ENCODE measurements around the gene TAF10. TPM values are rescaled to one million over a fixed set of nuclear protein-coding genes. Genes with fewer than 3 reads are reported as not detected.

Gene TAF10
- total RNA-seq, 6 experiments from 2014 or later, result 47.3 to 81.9 (median 60.4) TPM

DNA sequence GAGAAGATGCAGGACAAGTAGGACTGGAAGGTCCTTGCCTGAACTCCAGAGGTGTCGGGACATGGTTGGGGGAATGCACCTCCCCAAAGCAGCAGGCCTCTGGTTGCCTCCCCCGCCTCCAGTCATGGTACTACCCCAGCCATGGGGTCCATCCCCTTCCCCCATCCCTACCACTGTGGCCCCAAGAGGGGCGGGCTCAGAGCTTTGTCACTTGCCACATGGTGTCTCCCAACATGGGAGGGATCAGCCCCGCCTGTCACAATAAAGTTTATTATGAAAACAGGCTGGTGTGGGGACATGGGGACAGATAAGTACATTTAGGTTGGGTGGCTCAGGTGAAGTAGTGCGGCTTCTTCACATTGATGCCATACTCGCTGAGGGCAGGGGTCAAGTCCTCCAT, 1.4 kb downstream of the TAF10 start:
- DNase-seq (peak in 2 of 3 donors; percentile 46 to 51), ATAC-seq (no peak)
- Histone ChIP-seq H3K36me3 (peaks cover 8 to 45% (median 22%) of the 10 kb centered on the region in 4 donors), H3K27me3 (no peaks in the 10 kb centered on the region), H3K27ac (peak overlapping the region in 1 of 3 donors; percentile 86), H3K4me3 (no peak overlapping the region), H3K9me3 (no peaks in the 10 kb centered on the region), H3K4me1 (peaks cover 0 to 29% (median 7%) of the 10 kb centered on the region in 4 donors)
- no peak for TF ChIP-seq POLR2A (IDR thresholded peaks at IDR 0.05)
- TF ChIP-seq, protein P1, sequence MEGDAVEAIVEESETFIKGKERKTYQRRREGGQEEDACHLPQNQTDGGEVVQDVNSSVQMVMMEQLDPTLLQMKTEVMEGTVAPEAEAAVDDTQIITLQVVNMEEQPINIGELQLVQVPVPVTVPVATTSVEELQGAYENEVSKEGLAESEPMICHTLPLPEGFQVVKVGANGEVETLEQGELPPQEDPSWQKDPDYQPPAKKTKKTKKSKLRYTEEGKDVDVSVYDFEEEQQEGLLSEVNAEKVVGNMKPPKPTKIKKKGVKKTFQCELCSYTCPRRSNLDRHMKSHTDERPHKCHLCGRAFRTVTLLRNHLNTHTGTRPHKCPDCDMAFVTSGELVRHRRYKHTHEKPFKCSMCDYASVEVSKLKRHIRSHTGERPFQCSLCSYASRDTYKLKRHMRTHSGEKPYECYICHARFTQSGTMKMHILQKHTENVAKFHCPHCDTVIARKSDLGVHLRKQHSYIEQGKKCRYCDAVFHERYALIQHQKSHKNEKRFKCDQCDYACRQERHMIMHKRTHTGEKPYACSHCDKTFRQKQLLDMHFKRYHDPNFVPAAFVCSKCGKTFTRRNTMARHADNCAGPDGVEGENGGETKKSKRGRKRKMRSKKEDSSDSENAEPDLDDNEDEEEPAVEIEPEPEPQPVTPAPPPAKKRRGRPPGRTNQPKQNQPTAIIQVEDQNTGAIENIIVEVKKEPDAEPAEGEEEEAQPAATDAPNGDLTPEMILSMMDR (IDR thresholded peaks at IDR 0.05), result no peak
- intact Hi-C loops (cut with DNase I), result no loop called here
- 100% methylated on average over 1 of the region's 6 CpGs for WGBS (ENCODE audit: insufficient coverage, low coverage, low lambda C conversion rate, missing lambda C conversion rate)

DNA sequence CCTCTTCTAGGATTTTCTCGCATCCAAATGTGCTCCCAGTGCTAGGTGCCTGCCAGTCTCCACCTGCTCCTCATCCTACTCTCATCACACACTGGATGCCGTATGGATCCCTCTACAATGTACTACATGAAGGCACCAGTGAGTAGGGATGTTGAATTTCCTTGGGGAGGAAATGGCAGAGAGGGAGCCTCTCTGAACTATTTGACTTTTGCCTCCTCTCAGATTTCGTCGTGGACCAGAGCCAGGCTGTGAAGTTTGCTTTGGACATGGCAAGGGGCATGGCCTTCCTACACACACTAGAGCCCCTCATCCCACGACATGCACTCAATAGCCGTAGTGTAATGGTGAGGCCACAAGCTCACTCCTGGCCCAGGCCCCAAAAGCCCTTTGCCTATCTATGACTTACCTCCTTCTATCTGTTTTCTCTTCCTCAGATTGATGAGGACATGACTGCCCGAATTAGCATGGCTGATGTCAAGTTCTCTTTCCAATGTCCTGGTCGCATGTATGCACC, 2.5 kb downstream of the TAF10 start:
- no peak overlapping the region for H3K4me3 ChIP-seq
- H3K9me3 ChIP-seq, result no peaks in the 10 kb centered on the region
- intact Hi-C loops (cut with DNase I), result no loop called here
- H3K27ac ChIP-seq, result no peak overlapping the region
- H3K27me3 ChIP-seq, result no peaks in the 10 kb centered on the region
- ATAC-seq, result no peak
- TF ChIP-seq, protein P1 (IDR thresholded peaks at IDR 0.05), result no peak
- TF ChIP-seq POLR2A (IDR thresholded peaks at IDR 0.05), result no peak
- peaks cover 0 to 40% (median 12%) of the 10 kb centered on the region in 4 donors for H3K4me1 ChIP-seq
- peak in 1 of 3 donors; percentile 41 for DNase-seq
- WGBS (ENCODE audit: insufficient coverage, low coverage, low lambda C conversion rate, missing lambda C conversion rate), result 64% methylated on average over 7 of the region's 8 CpGs
- H3K36me3 ChIP-seq, result peaks cover 8 to 37% (median 19%) of the 10 kb centered on the region in 4 donors

DNA sequence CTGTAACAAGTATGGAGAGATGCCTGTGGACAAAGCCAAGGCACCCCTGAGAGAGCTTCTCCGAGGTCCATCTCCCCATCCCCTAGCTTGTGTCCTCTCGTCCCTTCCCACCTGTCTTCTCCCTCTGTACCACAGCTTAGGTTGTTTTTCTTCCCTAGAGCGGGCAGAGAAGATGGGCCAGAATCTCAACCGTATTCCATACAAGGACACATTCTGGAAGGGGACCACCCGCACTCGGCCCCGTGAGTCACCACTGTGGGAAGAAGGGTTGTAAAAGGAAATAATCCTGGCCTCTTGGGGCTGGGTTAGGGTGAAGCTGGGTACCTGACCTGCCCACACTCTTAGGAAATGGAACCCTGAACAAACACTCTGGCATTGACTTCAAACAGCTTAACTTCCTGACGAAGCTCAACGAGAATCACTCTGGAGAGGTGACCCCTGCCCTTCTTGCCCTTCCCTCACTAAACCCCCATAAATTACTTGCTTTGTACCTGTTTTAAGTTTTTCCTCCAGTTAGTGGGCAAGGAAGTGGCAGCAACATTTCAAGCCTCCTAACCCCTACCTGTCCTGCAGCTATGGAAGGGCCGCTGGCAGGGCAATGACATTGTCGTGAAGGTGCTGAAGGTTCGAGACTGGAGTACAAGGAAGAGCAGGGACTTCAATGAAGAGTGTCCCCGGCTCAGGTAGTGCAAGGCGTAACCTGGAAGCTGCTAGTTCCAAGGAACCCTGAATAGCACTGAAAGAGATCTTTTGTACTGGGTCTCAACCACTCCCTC, 3.1 kb downstream of the TAF10 start:
- no peaks in the 10 kb centered on the region for H3K27me3 ChIP-seq
- intact Hi-C loops (cut with DNase I), result no loop called here
- no peaks in the 10 kb centered on the region for H3K9me3 ChIP-seq
- 88% methylated on average over 13 of the region's 14 CpGs for WGBS (ENCODE audit: insufficient coverage, low coverage, low lambda C conversion rate, missing lambda C conversion rate)
- no peak overlapping the region for H3K4me3 ChIP-seq
- peaks cover 8 to 37% (median 19%) of the 10 kb centered on the region in 4 donors for H3K36me3 ChIP-seq
- peaks cover 0 to 42% (median 12%) of the 10 kb centered on the region in 4 donors for H3K4me1 ChIP-seq
- peak in 1 of 3 donors; percentile 40 for DNase-seq
- no peak overlapping the region for H3K27ac ChIP-seq
- TF ChIP-seq, protein P1 (IDR thresholded peaks at IDR 0.05), result no peak
- TF ChIP-seq POLR2A (IDR thresholded peaks at IDR 0.05), result no peak
- no peak for ATAC-seq

DNA sequence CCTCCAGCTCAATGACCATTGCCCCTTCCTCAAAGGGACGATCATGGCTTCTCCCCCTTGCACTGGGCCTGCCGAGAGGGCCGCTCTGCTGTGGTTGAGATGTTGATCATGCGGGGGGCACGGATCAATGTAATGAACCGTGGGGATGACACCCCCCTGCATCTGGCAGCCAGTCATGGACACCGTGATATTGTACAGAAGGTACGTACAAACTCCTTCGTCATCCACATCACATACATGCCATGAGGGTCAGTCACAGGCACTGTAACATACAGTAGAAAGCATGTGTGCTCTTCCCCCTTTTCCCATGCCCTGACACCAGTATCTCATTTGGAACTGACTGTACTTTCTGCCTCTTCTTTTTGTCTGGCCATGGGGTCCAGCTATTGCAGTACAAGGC, 4.0 kb downstream of the TAF10 start:
- Histone ChIP-seq H3K36me3 (peaks cover 8 to 37% (median 19%) of the 10 kb centered on the region in 4 donors), H3K4me1 (peaks cover 0 to 41% (median 11%) of the 10 kb centered on the region in 4 donors), H3K9me3 (no peaks in the 10 kb centered on the region), H3K4me3 (no peak overlapping the region), H3K27ac (peak overlapping the region in 1 of 3 donors; percentile 91), H3K27me3 (no peaks in the 10 kb centered on the region)
- intact Hi-C loops (cut with DNase I), result no loop called here
- no peak for TF ChIP-seq POLR2A (IDR thresholded peaks at IDR 0.05)
- TF ChIP-seq, protein P1 (IDR thresholded peaks at IDR 0.05), result no peak
- ATAC-seq, result no peak
- WGBS (ENCODE audit: insufficient coverage, low coverage, low lambda C conversion rate, missing lambda C conversion rate), result 87% methylated on average over 9 of the region's 9 CpGs
- peak in 1 of 3 donors; percentile 41 for DNase-seq

All from right lobe of liver (tissue), 6 donors.